ENCODE measurements around the gene FAM53A. TPM values are rescaled to one million over a fixed set of nuclear protein-coding genes. Genes with fewer than 3 reads are reported as not detected.

The FAM53A gene
- total and polyA plus RNA-seq, 5 donors = 1.1 to 1.6 (median 1.2) TPM

DNA sequence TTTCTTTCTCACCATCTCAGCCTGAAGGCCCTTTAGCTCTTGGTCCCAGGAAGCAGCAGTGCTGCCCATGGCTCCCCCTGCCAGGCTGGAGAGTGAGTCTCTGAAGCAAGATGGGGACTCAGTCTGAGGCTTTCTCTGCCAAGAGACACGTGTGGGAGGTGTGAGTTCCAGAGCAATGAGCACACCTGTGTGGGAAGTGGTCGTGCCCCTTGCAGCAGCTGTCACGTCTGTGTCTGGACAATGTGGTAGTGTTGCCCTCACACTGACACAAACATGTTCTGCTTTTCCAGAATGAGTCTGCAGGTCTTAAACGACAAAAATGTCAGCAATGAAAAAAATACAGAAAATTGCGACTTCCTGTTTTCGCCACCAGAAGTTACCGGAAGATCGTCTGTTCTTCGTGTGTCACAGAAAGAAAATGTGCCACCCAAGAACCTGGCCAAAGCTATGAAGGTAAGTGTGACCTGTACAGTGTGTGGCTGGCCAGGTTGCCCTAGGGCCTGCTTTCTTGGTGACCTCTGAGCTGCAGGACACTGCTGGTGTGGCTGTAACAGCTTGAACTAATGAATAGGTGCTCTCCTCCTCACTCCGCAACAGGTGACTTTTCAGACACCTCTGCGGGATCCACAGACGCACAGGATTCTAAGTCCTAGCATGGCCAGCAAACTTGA is 39.2 kb upstream of the FAM53A start:
- intact Hi-C loops (cut with DNase I) = loop anchor here in 1 of 4 donors (10.0 kb wide), 1 partner anchor 368 kb away; no protein-coding TSS in a partner anchor
- H3K27me3 ChIP-seq (ENCODE audit: control insufficient read depth, insufficient read depth) = no peaks in the 10 kb centered on the region
- no peaks in the 10 kb centered on the region for H3K9me3 ChIP-seq (ENCODE audit: control insufficient read depth, low read length)
- ATAC-seq (no peak), DNase-seq (no peak)
- H3K4me3 ChIP-seq (ENCODE audit: low read length) = no peak overlapping the region
- H3K27ac ChIP-seq (ENCODE audit: low read length) = no peak overlapping the region
- WGBS = 71% methylated on average over 12 of the region's 12 CpGs
- no peaks in the 10 kb centered on the region for H3K4me1 ChIP-seq (ENCODE audit: control insufficient read depth, insufficient read depth, low read length)

GRCh38 chr4:1722551-1723118 is 38.5 kb upstream of the FAM53A start:
- ATAC-seq = no peak
- Histone ChIP-seq H3K4me3 (ENCODE audit: low read length) (no peak overlapping the region), H3K9me3 (ENCODE audit: control insufficient read depth, low read length) (no peaks in the 10 kb centered on the region), H3K4me1 (ENCODE audit: control insufficient read depth, insufficient read depth, low read length) (no peaks in the 10 kb centered on the region), H3K27me3 (ENCODE audit: control insufficient read depth, insufficient read depth) (no peaks in the 10 kb centered on the region), H3K27ac (ENCODE audit: low read length) (no peak overlapping the region)
- WGBS = 44% methylated on average over 18 of the region's 18 CpGs
- intact Hi-C loops (cut with DNase I) = loop anchor here in 1 of 4 donors (10.0 kb wide), 1 partner anchor 368 kb away; no protein-coding TSS in a partner anchor
- peak in 1 of 3 donors; percentile 45 for DNase-seq

DNA sequence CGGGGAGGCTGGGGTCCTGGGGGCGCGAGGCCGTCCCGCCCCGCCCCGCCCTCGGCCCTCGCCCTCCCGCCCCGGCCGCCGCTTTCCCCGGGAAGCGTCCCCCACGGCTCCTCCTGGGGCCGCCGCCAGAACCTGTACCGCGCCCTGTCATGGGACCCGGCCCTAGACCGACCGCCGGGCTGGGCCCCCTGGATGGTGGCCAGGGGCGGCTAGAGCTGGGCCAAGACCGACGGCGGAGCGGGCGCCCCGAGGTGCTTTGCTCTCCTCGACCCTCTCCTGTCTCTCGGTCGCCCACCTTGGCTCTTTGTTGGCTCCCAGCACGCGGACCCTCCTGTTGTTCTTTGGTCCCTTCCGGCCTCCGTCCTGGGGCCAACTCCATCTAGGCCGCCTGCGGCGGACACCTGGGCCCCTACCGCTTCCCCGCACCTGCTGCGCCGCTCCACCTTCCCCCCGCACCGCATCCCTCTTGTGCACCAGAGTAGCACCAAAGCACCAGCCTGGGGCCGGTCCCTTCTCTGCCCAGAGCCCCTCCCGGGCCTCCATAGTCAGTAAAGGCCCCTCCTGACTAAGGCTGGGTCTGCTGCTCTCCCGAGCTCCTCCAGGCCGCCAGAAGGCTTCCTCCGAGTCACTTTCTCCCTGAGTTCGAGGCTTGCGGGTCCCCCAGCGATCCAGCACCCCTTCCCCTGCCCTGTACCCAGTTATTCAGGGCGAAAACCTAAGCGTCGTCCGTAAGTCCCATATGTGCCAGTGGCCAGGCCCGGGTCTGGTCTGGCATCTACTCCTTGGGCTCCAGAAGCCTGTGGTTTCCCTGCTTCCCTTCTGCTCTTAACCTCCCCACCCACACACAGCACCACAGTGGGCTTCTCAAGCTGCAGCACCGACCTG is 37.8 kb upstream of the FAM53A start:
- Histone ChIP-seq H3K4me1 (ENCODE audit: control insufficient read depth, insufficient read depth, low read length) (no peaks in the 10 kb centered on the region), H3K4me3 (ENCODE audit: low read length) (peak overlapping the region; percentile 54), H3K27me3 (ENCODE audit: control insufficient read depth, insufficient read depth) (no peaks in the 10 kb centered on the region), H3K27ac (ENCODE audit: low read length) (no peak overlapping the region), H3K9me3 (ENCODE audit: control insufficient read depth, low read length) (no peaks in the 10 kb centered on the region)
- ATAC-seq = no peak
- intact Hi-C loops (cut with DNase I) = loop anchor here in 1 of 4 donors (10.0 kb wide), 1 partner anchor 367 kb away; no protein-coding TSS in a partner anchor
- peak in 2 of 3 donors; percentile 62 to 81 for DNase-seq
- WGBS = 5% methylated on average over 61 of the region's 61 CpGs

GRCh38 chr4:1721003-1721665 is 37.0 kb upstream of the FAM53A start, which contains the start of the genes TACC3 and TMEM129:
TACC3 (plus strand) TSS chr4:1721521; CDS start chr4:1723422, 1,901 bp downstream.
TMEM129 (minus strand) TSS chr4:1721323; CDS start chr4:1720837, 486 bp downstream.
- peak; percentile 91 to 92 for ATAC-seq
- Histone ChIP-seq H3K27me3 (ENCODE audit: control insufficient read depth, insufficient read depth) (no peaks in the 10 kb centered on the region), H3K4me3 (ENCODE audit: low read length) (peak within 1 kb of the TSS; percentile 63), H3K27ac (ENCODE audit: low read length) (peak within 1 kb of the TSS; percentile 90), H3K9me3 (ENCODE audit: control insufficient read depth, low read length) (no peaks in the 10 kb centered on the region), H3K4me1 (ENCODE audit: control insufficient read depth, insufficient read depth, low read length) (no peaks in the 10 kb centered on the region)
- under 1% methylated on average over 80 of the region's 83 CpGs for WGBS
- DNase-seq = peak; percentile 93 to 96 (median 96)
- intact Hi-C loops (cut with DNase I) = loop anchor here in 1 of 4 donors (10.0 kb wide), 1 partner anchor 366 kb away; no protein-coding TSS in a partner anchor

GRCh38 chr4:1720163-1720983 is 36.3 kb upstream of the FAM53A start:
- Histone ChIP-seq H3K9me3 (ENCODE audit: control insufficient read depth, low read length) (no peaks in the 10 kb centered on the region), H3K27ac (ENCODE audit: low read length) (peak overlapping the region; percentile 90), H3K4me3 (ENCODE audit: low read length) (peak overlapping the region; percentile 63), H3K4me1 (ENCODE audit: control insufficient read depth, insufficient read depth, low read length) (no peaks in the 10 kb centered on the region), H3K27me3 (ENCODE audit: control insufficient read depth, insufficient read depth) (no peaks in the 10 kb centered on the region)
- DNase-seq = peak; percentile 58 to 81 (median 79)
- 1% methylated on average over 79 of the region's 79 CpGs for whole genome bisulfite sequencing
- peak; percentile 35 to 38 for ATAC-seq
- intact Hi-C loops (cut with DNase I) = loop anchor here in 1 of 4 donors (10.0 kb wide), 1 partner anchor 366 kb away; no protein-coding TSS in a partner anchor

DNA sequence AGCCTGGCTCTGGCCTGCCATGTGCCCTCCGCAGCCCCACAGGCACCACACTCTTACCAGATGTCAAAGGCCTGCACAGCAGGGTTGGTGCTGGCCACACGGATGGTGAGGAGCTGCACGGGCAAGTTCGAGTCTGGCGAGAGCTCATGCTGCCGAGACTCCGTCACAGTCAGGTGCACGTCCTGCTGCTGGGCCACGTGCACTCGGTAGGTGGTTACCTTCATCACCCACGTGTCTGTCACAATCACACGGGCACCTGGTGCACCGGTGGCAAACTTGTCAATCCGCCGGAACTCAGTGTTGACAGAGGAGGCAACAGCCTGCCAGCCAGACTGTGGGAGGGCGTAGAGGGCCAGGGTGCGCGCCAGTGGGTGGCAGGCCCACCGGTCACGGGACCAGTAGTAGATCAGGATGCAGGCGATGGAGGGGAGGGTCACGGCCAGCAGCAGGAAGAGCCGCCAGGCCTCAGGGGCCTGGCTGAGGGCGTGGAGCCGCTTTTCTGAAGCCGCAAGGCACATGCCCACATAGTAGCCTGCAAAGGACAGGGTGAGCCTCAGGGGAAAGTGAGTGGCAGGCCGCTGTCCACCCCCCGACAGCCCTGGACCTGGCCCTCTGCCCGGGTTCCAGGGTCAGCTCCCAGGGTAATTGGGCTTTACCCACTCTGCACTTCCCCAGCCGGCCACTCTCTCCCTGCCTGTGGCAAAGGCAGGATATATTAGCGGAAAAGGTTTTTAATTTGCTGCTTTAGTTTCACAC is 34.2 kb upstream of the FAM53A start:
- intact Hi-C loops (cut with DNase I) = no loop called here
- Histone ChIP-seq H3K27me3 (ENCODE audit: control insufficient read depth, insufficient read depth) (no peaks in the 10 kb centered on the region), H3K4me1 (ENCODE audit: control insufficient read depth, insufficient read depth, low read length) (peaks cover under 1% of the 10 kb centered on the region), H3K9me3 (ENCODE audit: control insufficient read depth, low read length) (no peaks in the 10 kb centered on the region), H3K4me3 (ENCODE audit: low read length) (no peak overlapping the region), H3K27ac (ENCODE audit: low read length) (no peak overlapping the region)
- ATAC-seq (no peak), DNase-seq (peak in 1 of 3 donors; percentile 68)
- WGBS = 76% methylated on average over 31 of the region's 31 CpGs

DNA sequence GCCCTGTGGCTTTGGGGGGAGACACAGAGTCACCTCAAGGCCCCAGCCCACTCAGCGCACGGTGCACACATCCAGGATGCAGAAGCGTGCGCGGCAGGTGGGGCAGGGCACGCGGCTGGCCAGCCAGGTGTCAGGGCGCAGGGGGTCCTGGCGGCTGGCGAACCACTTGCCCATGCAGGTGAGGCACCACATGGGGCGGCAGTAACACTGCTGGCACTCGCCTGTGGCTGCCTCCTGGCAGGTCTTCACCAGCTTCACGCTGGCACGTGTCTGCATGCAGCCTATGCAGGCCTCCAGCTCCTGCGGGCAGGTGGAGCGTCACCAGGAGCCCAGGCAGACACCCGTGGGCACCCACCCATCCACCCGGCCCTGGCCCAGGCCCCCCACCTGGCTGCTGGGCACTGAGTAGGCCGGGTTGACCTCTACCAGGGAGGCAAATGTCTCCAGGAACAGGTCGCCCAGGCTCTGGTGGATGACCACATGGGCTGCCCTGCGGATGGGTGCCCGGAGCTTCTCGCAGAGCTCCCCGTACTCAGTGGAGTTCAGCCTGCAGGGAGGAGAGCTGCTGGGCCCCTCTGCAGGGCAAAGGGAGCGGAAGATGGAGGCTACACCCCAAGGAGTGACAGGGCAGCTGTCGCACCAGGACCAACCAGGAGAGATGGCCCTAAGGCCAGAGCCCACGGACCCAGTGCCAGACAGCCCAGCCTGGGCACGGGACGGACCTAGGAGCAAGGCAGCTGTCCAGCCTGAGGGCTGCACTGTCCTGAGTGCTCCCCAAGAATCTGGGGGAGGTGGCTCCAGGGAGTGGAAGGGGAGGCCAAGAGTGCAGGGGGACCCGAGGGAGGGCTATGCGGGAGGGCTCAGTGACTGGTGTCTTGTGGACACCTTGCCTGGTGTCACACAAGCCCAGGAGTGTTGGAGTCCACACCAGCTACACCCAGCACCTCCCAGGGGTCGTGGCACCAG is 33.3 kb upstream of the FAM53A start:
- Histone ChIP-seq H3K4me3 (ENCODE audit: low read length) (no peak overlapping the region), H3K27ac (ENCODE audit: low read length) (no peak overlapping the region), H3K27me3 (ENCODE audit: control insufficient read depth, insufficient read depth) (no peaks in the 10 kb centered on the region), H3K4me1 (ENCODE audit: control insufficient read depth, insufficient read depth, low read length) (peaks cover 5% of the 10 kb centered on the region), H3K9me3 (ENCODE audit: control insufficient read depth, low read length) (no peaks in the 10 kb centered on the region)
- 92% methylated on average over 32 of the region's 32 CpGs for WGBS
- no peak for DNase-seq
- no peak for ATAC-seq
- intact Hi-C loops (cut with DNase I) = no loop called here

DNA sequence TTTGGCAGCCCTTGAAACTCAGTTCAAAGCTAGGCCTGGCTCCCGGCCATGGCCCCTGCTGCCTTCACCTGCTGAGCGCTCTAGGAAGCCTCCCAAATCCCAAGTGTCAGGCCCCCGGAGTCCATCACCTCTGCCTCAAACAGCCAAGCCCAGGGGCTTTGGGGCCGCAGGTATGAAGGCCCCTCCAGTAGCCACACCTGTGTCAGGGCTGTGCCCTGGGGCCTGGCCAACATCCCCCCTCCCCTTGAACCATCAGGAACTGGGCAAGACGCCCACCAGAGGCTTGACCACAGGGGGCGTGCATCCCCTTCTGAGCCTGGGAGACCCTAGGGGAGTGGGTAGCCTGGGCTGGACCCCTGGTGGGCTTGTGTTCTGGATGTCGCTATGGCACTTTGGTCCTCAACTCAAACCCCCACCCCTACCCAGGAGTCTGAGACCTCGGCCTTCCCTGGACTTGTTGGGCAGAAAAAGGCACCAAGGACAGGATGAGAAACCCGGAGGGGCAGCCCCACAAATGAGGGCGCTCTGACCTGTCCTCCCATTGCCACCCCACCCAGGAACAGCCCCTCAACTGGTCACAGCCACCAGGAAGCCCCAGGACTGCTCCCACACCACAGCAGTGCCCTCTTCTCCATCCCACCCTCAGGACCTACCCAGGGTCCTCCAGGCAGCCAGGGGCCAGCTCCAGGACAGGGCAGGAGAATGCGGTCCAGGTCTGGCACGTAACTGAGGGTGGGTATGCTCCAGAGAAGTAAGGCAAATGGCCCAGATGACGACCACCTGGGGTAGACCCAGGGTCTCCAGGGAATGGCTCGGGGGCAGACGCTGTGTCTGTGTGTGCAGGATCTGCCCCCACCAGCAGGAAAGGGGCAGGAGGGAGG is 32.2 kb upstream of the FAM53A start:
- DNase-seq = no peak
- Histone ChIP-seq H3K4me3 (ENCODE audit: low read length) (no peak overlapping the region), H3K4me1 (ENCODE audit: control insufficient read depth, insufficient read depth, low read length) (peaks cover 5% of the 10 kb centered on the region), H3K27ac (ENCODE audit: low read length) (no peak overlapping the region), H3K27me3 (ENCODE audit: control insufficient read depth, insufficient read depth) (no peaks in the 10 kb centered on the region), H3K9me3 (ENCODE audit: control insufficient read depth, low read length) (no peaks in the 10 kb centered on the region)
- intact Hi-C loops (cut with DNase I) = no loop called here
- no peak for ATAC-seq
- WGBS = 84% methylated on average over 15 of the region's 15 CpGs
